ENCODE results near the gene SRGAP1.
"Not testable (repeated sequence)": the region's sequence is repeated elsewhere in the genome, so short reads cannot be mapped to it uniquely, and the experiment has no call there.

Gene SRGAP1

GRCh38 chr12:64030155-64030554 is 185.7 kb downstream of the SRGAP1 start:
- no peak for TF ChIP-seq CTCF (IDR thresholded peaks at IDR 0.05; ENCODE audit: control extremely low read depth, extremely low read depth, low read depth, missing control alignments)
- DNase-seq (ENCODE audit: extremely low spot score) = no peak
- CTCF ChIA-PET = no interaction called here
- POLR2A ChIA-PET = no interaction called here

- CTCF ChIA-PET = interaction anchor here (2.0 kb wide), 1 partner anchor 11 kb away, joined by 5 read pairs; no protein-coding TSS in a partner anchor
- POLR2A ChIA-PET; DNase-seq (ENCODE audit: extremely low spot score): not testable (repeated sequence)
These were observed 189.6 kb downstream of the SRGAP1 start for GRCh38 chr12:64034056-64034455.

GRCh38 chr12:64034901-64035576 is 190.5 kb downstream of the SRGAP1 start:
- POLR2A ChIA-PET = no interaction called here
- TF ChIP-seq CTCF (IDR thresholded peaks at IDR 0.05; ENCODE audit: control extremely low read depth, extremely low read depth, low read depth, missing control alignments) = no peak
- CTCF ChIA-PET = interaction anchor here (1.5 to 2.0 kb wide), 3 partner anchors 10 to 22 kb away, joined by 4 to 6 read pairs (median 4); no protein-coding TSS in a partner anchor
- DNase-seq (ENCODE audit: extremely low spot score) = peak; percentile 12

- POLR2A ChIA-PET = no interaction called here
- no peak for DNase-seq (ENCODE audit: extremely low spot score)
- no peak for TF ChIP-seq CTCF (IDR thresholded peaks at IDR 0.05; ENCODE audit: control extremely low read depth, extremely low read depth, low read depth, missing control alignments)
- CTCF ChIA-PET = interaction anchor here (1.5 to 2.0 kb wide), 3 partner anchors 11 to 20 kb away, joined by 4 to 6 read pairs (median 4); no protein-coding TSS in a partner anchor
These were observed 191.9 kb downstream of the SRGAP1 start for GRCh38 chr12:64036414-64036813.

- ChIA-PET CTCF (interaction anchor here (0.9 to 1.3 kb wide), 2 partner anchors 10 to 15 kb away, joined by 3 read pairs; no protein-coding TSS in a partner anchor), POLR2A (no interaction called here)
- no peak for TF ChIP-seq CTCF (IDR thresholded peaks at IDR 0.05; ENCODE audit: control extremely low read depth, extremely low read depth, low read depth, missing control alignments)
- no peak for DNase-seq (ENCODE audit: extremely low spot score)
These were observed 194.9 kb downstream of the SRGAP1 start for GRCh38 chr12:64039281-64039871.

GRCh38 chr12:64042911-64043310 is 198.4 kb downstream of the SRGAP1 start:
- DNase-seq (ENCODE audit: extremely low spot score) = no peak
- CTCF ChIA-PET = interaction anchor here (1.2 kb wide), 1 partner anchor 10 kb away, joined by 4 read pairs; no protein-coding TSS in a partner anchor
- TF ChIP-seq CTCF (IDR thresholded peaks at IDR 0.05; ENCODE audit: control extremely low read depth, extremely low read depth, low read depth, missing control alignments) = no peak
- POLR2A ChIA-PET = no interaction called here

- TF ChIP-seq CTCF (IDR thresholded peaks at IDR 0.05; ENCODE audit: control extremely low read depth, extremely low read depth, low read depth, missing control alignments) = no peak
- CTCF ChIA-PET = interaction anchor here (1.2 to 2.7 kb wide), 2 partner anchors 9 to 12 kb away, joined by 4 to 9 read pairs; no protein-coding TSS in a partner anchor
- POLR2A ChIA-PET = no interaction called here
- DNase-seq (ENCODE audit: extremely low spot score) = no peak
These were observed 199.7 kb downstream of the SRGAP1 start for GRCh38 chr12:64044191-64044590.

All from GM10248 (cell line).